HepG2 (cell line): ENCODE measurements around the gene CDK13. TPM values are rescaled to one million over a fixed set of nuclear protein-coding genes. Genes with fewer than 3 reads are reported as not detected.
A peak's percentile ranks its signal among the peaks of the same experiment; 100 is the strongest.

Experiments used
- CBFB ChIP-seq: sonication (generic); formaldehyde crosslinking; IDR thresholded peaks from 2 replicates; pipeline ENCODE4 v1.4.0; 2020; ENCODE audit warnings: missing genetic modification reagents
- CENPT ChIP-seq: sonication (generic); formaldehyde crosslinking; IDR thresholded peaks from 2 replicates; pipeline ENCODE4 v1.8.0; 2022; ENCODE audit warnings: low read depth, mild to moderate bottlenecking, moderate library complexity, missing genetic modification reagents
- CHCHD3 ChIP-seq: sonication (generic); formaldehyde crosslinking; IDR thresholded peaks from 2 replicates; pipeline ENCODE4 v1.8.0; 2022; ENCODE audit warnings: mild to moderate bottlenecking, missing genetic modification reagents, moderate library complexity
- DPF2 ChIP-seq: sonication (generic); formaldehyde crosslinking; IDR thresholded peaks from 2 replicates; pipeline ENCODE4 v1.4.0; 2020; ENCODE audit warnings: mild to moderate bottlenecking, low read depth, missing genetic modification reagents, borderline replicate concordance
- GPN1 ChIP-seq: sonication (generic); formaldehyde crosslinking; IDR thresholded peaks from 2 replicates; pipeline ENCODE4 v1.5.1; 2020; ENCODE audit warnings: missing genetic modification reagents, borderline replicate concordance
- HOMEZ ChIP-seq: IDR thresholded peaks from 2 replicates; pipeline ENCODE4 v1.6.1; 2016; ENCODE audit warnings: low read depth
- HOXA3 ChIP-seq: sonication (generic); formaldehyde crosslinking; IDR thresholded peaks from 2 replicates; pipeline ENCODE4 v1.5.0; 2020; ENCODE audit warnings: missing genetic modification reagents
- IRX3 ChIP-seq: sonication (generic); formaldehyde crosslinking; IDR thresholded peaks from 2 replicates; pipeline ENCODE4 v1.8.1; 2023; ENCODE audit warnings: mild to moderate bottlenecking, low read depth, missing genetic modification reagents, borderline replicate concordance
- KAT8 ChIP-seq: IDR thresholded peaks from 2 replicates; pipeline ENCODE4 v1.6.1; 2016; ENCODE audit warnings: missing genetic modification reagents, missing compliant biosample characterization
- NAIF1 ChIP-seq: sonication (generic); formaldehyde crosslinking; IDR thresholded peaks from 2 replicates; pipeline ENCODE4 v1.5.0; 2020; ENCODE audit warnings: mild to moderate bottlenecking, missing genetic modification reagents, borderline replicate concordance
- SMARCC2 ChIP-seq: fragments of 450-650 bp; IDR thresholded peaks from 2 replicates; pipeline ENCODE4 v1.6.1; 2017; ENCODE audit warnings: antibody characterized with exemption, mild to moderate bottlenecking
- SNRNP70 ChIP-seq: fragments of 200-400 bp; formaldehyde crosslinking; IDR thresholded peaks from 2 replicates; pipeline ENCODE4 v1.6.1; 2017; ENCODE audit warnings: mild to moderate bottlenecking, low read depth, low read length, moderate library complexity
- THAP11 ChIP-seq: IDR thresholded peaks from 2 replicates; pipeline ENCODE4 v1.6.1; 2016; ENCODE audit warnings: missing biosample characterization, missing genetic modification reagents
- ZBTB3 ChIP-seq: sonication (generic); formaldehyde crosslinking; IDR thresholded peaks from 2 replicates; pipeline ENCODE4 v1.4.0; 2020; ENCODE audit warnings: low read depth, mild to moderate bottlenecking, moderate library complexity, missing genetic modification reagents, borderline replicate concordance
- ZFP36L2 ChIP-seq: sonication (generic); formaldehyde crosslinking; IDR thresholded peaks from 2 replicates; pipeline ENCODE4 v1.4.0; 2020; ENCODE audit warnings: missing genetic modification reagents
- ZNF230 ChIP-seq: sonication (generic); formaldehyde crosslinking; IDR thresholded peaks from 2 replicates; pipeline ENCODE4 v1.4.0; 2020; ENCODE audit warnings: mild to moderate bottlenecking, missing genetic modification reagents
- ZNF337 ChIP-seq: sonication (generic); formaldehyde crosslinking; IDR thresholded peaks from 2 replicates; pipeline ENCODE4 v1.5.1; 2020; ENCODE audit warnings: missing genetic modification reagents, low read depth, mild to moderate bottlenecking, borderline replicate concordance
- ZNF414 ChIP-seq: sonication (generic); formaldehyde crosslinking; IDR thresholded peaks from 2 replicates; pipeline ENCODE4 v1.5.0; 2020; ENCODE audit warnings: missing genetic modification reagents
- ZNF431 ChIP-seq: sonication (generic); formaldehyde crosslinking; IDR thresholded peaks from 2 replicates; pipeline ENCODE4 v1.9.0; 2022; ENCODE audit warnings: missing genetic modification reagents, low read depth, mild to moderate bottlenecking, borderline replicate concordance
- ZNF646 ChIP-seq: sonication (generic); formaldehyde crosslinking; IDR thresholded peaks from 2 replicates; pipeline ENCODE4 v1.9.0; 2021; ENCODE audit warnings: mild to moderate bottlenecking, missing genetic modification reagents
- polyA plus RNA-seq, 8 experiments: library from polyadenylated mRNA; depleted of rRNA in 3 of 8; stranded (reverse) in 7 of 8; unstranded in 1 of 8; fragments of >200 nt; fragmentation: Illumina TruSeq in 4 of 8; extraction: Trizol in 4 of 8; gene quantifications; 2 replicates each; pipeline versions ENCODE4 v1.2.1 to v1.2.3, GENCODE V29; 2011 to 2016; ENCODE audit warnings: low read depth in 4 of 8, missing spikeins in 1 of 8, mixed read lengths in 1 of 8; ENCODE audit not compliant: insufficient read depth in 1 of 8
- total RNA-seq, 5 experiments: library from RNA; depleted of rRNA; stranded (reverse); fragments of >200 nt; fragmentation: Illumina TruSeq; extraction: Trizol; gene quantifications; 2 replicates each; pipeline ENCODE4 v1.2.3, GENCODE V29; 2016; ENCODE audit warnings: low read depth in 1 of 5

The CDK13 gene
- total and polyA plus RNA-seq, 2 of the 13 experiments (the other 11 are each of a cell fraction or from before 2014, with no cell fraction given), result 21.0 to 40.9 TPM

GRCh38 chr7:39948956-39949928 is 814 bp upstream of the CDK13 start (continued):
- TF ChIP-seq ZNF646 (CRISPR knock-in tag) (no peak), CENPT (CRISPR knock-in tag) (no peak; the same call in 1 of the 2 replicates), CHCHD3 (CRISPR knock-in tag) (no peak), ZNF337 (CRISPR knock-in tag) (peak; percentile 92; the same call in 1 of the 2 replicates), SNRNP70 (no peak), ZNF431 (peak; percentile 48; the same call in 1 of the 2 replicates), SMARCC2 (no peak), HOMEZ (CRISPR knock-in tag) (no peak; the same call in none of the 2 replicates), DPF2 (CRISPR knock-in tag) (no peak), ZNF230 (CRISPR knock-in tag) (0 out of 2 replicates have a peak, but pooled peaks have one; percentile 26), ZBTB3 (CRISPR knock-in tag) (peak; percentile 77; the same call in 1 of the 2 replicates), KAT8 (CRISPR knock-in tag) (peak; percentile 92), IRX3 (CRISPR knock-in tag) (no peak; the same call in 1 of the 2 replicates), CBFB (CRISPR knock-in tag) (peak; percentile 77; the same call in 1 of the 2 replicates), GPN1 (CRISPR knock-in tag) (no peak), HOXA3 (CRISPR knock-in tag) (peak; percentile 85; the same call in 1 of the 2 replicates), ZNF414 (peak; percentile 93), NAIF1 (peak; percentile 30; the same call in 1 of the 2 replicates), THAP11 (CRISPR knock-in tag) (peak; percentile 92), ZFP36L2 (no peak)
